BLaER1 (cell line): ENCODE data around the gene TRAF5.

ENCODE experiments used
- H3K27ac ChIP-seq: shearing (Covaris generic); formaldehyde crosslinking; 2 replicates; pipeline ENCODE4 v1.8.1; 2022
- H3K27me3 ChIP-seq: shearing (Covaris generic); formaldehyde crosslinking; 2 replicates; pipeline ENCODE4 v1.8.1; 2022
- H3K36me3 ChIP-seq: shearing (Covaris generic); formaldehyde crosslinking; 2 replicates; pipeline ENCODE4 v1.8.1; 2022
- H3K4me1 ChIP-seq: shearing (Covaris generic); formaldehyde crosslinking; 2 replicates; pipeline ENCODE4 v1.8.1; 2022
- H3K4me2 ChIP-seq: shearing (Covaris generic); formaldehyde crosslinking; 2 replicates; pipeline ENCODE4 v1.8.1; 2022
- H3K4me3 ChIP-seq: shearing (Covaris generic); formaldehyde crosslinking; 2 replicates; pipeline ENCODE4 v1.8.1; 2022
- H3K9ac ChIP-seq: shearing (Covaris generic); formaldehyde crosslinking; 2 replicates; pipeline ENCODE4 v1.8.1; 2022
- H3K9me3 ChIP-seq: shearing (Covaris generic); formaldehyde crosslinking; 2 replicates; pipeline ENCODE4 v1.8.1; 2022
- H4K20me1 ChIP-seq: shearing (Covaris generic); formaldehyde crosslinking; 2 replicates; pipeline ENCODE4 v1.8.1; 2022
- Cebpa-rat ChIP-seq: shearing (Covaris generic); IDR thresholded peaks from 2 replicates; pipeline ENCODE4 v1.8.1; 2022

TRAF5 gene

GRCh38 chr1:211334986-211335385 lies 8.4 kb downstream of the TRAF5 start:
- H3K4me1 ChIP-seq: peaks cover 61% of the 10 kb centered on the region
- peak overlapping the region; percentile 85 for H3K4me2 ChIP-seq
- no peak overlapping the region for H3K9ac ChIP-seq
- H3K36me3 ChIP-seq: peaks cover 17% of the 10 kb centered on the region; the same call in 1 of the 2 replicates
- no peak for TF ChIP-seq Cebpa-rat
- peaks cover 95% of the 10 kb centered on the region for H4K20me1 ChIP-seq
- H3K27me3 ChIP-seq: no peaks in the 10 kb centered on the region
- H3K9me3 ChIP-seq: no peaks in the 10 kb centered on the region
- H3K27ac ChIP-seq: no peak overlapping the region
- no peak overlapping the region for H3K4me3 ChIP-seq

GRCh38 chr1:211335522-211336157 lies 9.0 kb downstream of the TRAF5 start:
- H3K4me3 ChIP-seq: no peak overlapping the region
- TF ChIP-seq Cebpa-rat: no peak
- H4K20me1 ChIP-seq: peaks cover 89% of the 10 kb centered on the region

GRCh38 chr1:211336161-211336560 lies 9.5 kb downstream of the TRAF5 start:
- H3K4me3 ChIP-seq: no peak overlapping the region
- no peaks in the 10 kb centered on the region for H3K27me3 ChIP-seq
- peaks cover 54% of the 10 kb centered on the region for H3K4me1 ChIP-seq
- peak overlapping the region; percentile 65; the same call in 1 of the 2 replicates for H3K9ac ChIP-seq
- H3K36me3 ChIP-seq: peaks cover 17% of the 10 kb centered on the region; the same call in 1 of the 2 replicates
- H3K27ac ChIP-seq: peak overlapping the region; percentile 71
- H3K9me3 ChIP-seq: no peaks in the 10 kb centered on the region
- TF ChIP-seq Cebpa-rat: no peak
- peaks cover 89% of the 10 kb centered on the region for H4K20me1 ChIP-seq
- peak overlapping the region; percentile 85 for H3K4me2 ChIP-seq

More at GRCh38 chr1:211335522-211336157, 9.0 kb downstream of the TRAF5 start:
- Histone ChIP-seq H3K27me3 (no peaks in the 10 kb centered on the region), H3K4me1 (peaks cover 58% of the 10 kb centered on the region), H3K27ac (peak overlapping the region; percentile 71), H3K9ac (peak overlapping the region; percentile 65), H3K4me2 (peak overlapping the region; percentile 85), H3K36me3 (peaks cover 17% of the 10 kb centered on the region; the same call in 1 of the 2 replicates), H3K9me3 (no peaks in the 10 kb centered on the region)

GRCh38 chr1:211336775-211337174 lies 10.1 kb downstream of the TRAF5 start:
- no peaks in the 10 kb centered on the region for H3K27me3 ChIP-seq
- H3K4me2 ChIP-seq: 0 out of 2 replicates have a peak overlapping the region, but pooled peaks have one; percentile 85
- H3K4me3 ChIP-seq: no peak overlapping the region
- peaks cover 89% of the 10 kb centered on the region for H4K20me1 ChIP-seq
- H3K36me3 ChIP-seq: peaks cover 17% of the 10 kb centered on the region; the same call in 1 of the 2 replicates
- no peak for TF ChIP-seq Cebpa-rat
- H3K27ac ChIP-seq: no peak overlapping the region
- no peaks in the 10 kb centered on the region for H3K9me3 ChIP-seq
- peaks cover 49% of the 10 kb centered on the region for H3K4me1 ChIP-seq
- no peak overlapping the region for H3K9ac ChIP-seq

GRCh38 chr1:211337430-211338223 lies 11.0 kb downstream of the TRAF5 start:
- H3K4me2 ChIP-seq: no peak overlapping the region
- 0 out of 2 replicates have a peak overlapping the region, but pooled peaks have one; percentile 22 for H3K27ac ChIP-seq
- no peak overlapping the region for H3K9ac ChIP-seq
- H3K4me1 ChIP-seq: peaks cover 41% of the 10 kb centered on the region
- TF ChIP-seq Cebpa-rat: no peak
- peaks cover 17% of the 10 kb centered on the region; the same call in 1 of the 2 replicates for H3K36me3 ChIP-seq
- no peak overlapping the region for H3K4me3 ChIP-seq
- peaks cover 84% of the 10 kb centered on the region for H4K20me1 ChIP-seq
- no peaks in the 10 kb centered on the region for H3K27me3 ChIP-seq
- H3K9me3 ChIP-seq: no peaks in the 10 kb centered on the region

GRCh38 chr1:211338224-211338620 lies 11.6 kb downstream of the TRAF5 start:
- Histone ChIP-seq H3K4me1 (peaks cover 40% of the 10 kb centered on the region), H3K4me3 (no peak overlapping the region), H4K20me1 (peaks cover 87% of the 10 kb centered on the region), H3K4me2 (no peak overlapping the region), H3K9me3 (no peaks in the 10 kb centered on the region), H3K9ac (no peak overlapping the region), H3K27ac (no peak overlapping the region), H3K27me3 (no peaks in the 10 kb centered on the region), H3K36me3 (peaks cover 17% of the 10 kb centered on the region; the same call in 1 of the 2 replicates)
- no peak for TF ChIP-seq Cebpa-rat

GRCh38 chr1:211339631-211340041 lies 13.0 kb downstream of the TRAF5 start:
- Histone ChIP-seq H3K27me3 (no peaks in the 10 kb centered on the region), H3K4me3 (no peak overlapping the region), H4K20me1 (peaks cover 86% of the 10 kb centered on the region), H3K4me2 (no peak overlapping the region), H3K9me3 (no peaks in the 10 kb centered on the region; the same call in 1 of the 2 replicates), H3K36me3 (peaks cover 27% of the 10 kb centered on the region; the same call in 1 of the 2 replicates), H3K4me1 (peaks cover 38% of the 10 kb centered on the region), H3K27ac (0 out of 2 replicates have a peak overlapping the region, but pooled peaks have one; percentile 28), H3K9ac (no peak overlapping the region)
- TF ChIP-seq Cebpa-rat: no peak

- Histone ChIP-seq H3K9ac (no peak overlapping the region), H3K27me3 (no peaks in the 10 kb centered on the region), H3K9me3 (no peaks in the 10 kb centered on the region; the same call in 1 of the 2 replicates), H4K20me1 (peaks cover 80% of the 10 kb centered on the region), H3K36me3 (peaks cover 38% of the 10 kb centered on the region; the same call in 1 of the 2 replicates), H3K4me2 (no peak overlapping the region), H3K4me1 (peaks cover 26% of the 10 kb centered on the region), H3K4me3 (no peak overlapping the region), H3K27ac (no peak overlapping the region)
- TF ChIP-seq Cebpa-rat: no peak
These were observed 14.2 kb downstream of the TRAF5 start for GRCh38 chr1:211340622-211341507.

- no peaks in the 10 kb centered on the region for H3K27me3 ChIP-seq
- no peak overlapping the region for H3K4me3 ChIP-seq
- no peak overlapping the region for H3K9ac ChIP-seq
- no peak overlapping the region for H3K27ac ChIP-seq
- H3K9me3 ChIP-seq: no peaks in the 10 kb centered on the region; the same call in 1 of the 2 replicates
- H3K4me2 ChIP-seq: no peak overlapping the region
- H3K36me3 ChIP-seq: peaks cover 42% of the 10 kb centered on the region; the same call in 1 of the 2 replicates
- peaks cover 15% of the 10 kb centered on the region for H3K4me1 ChIP-seq
- peaks cover 79% of the 10 kb centered on the region for H4K20me1 ChIP-seq
- TF ChIP-seq Cebpa-rat: no peak
These were observed 15.4 kb downstream of the TRAF5 start for GRCh38 chr1:211341999-211342398.
